ENCODE measurements around the gene SPATA31C1.

GRCh38 chr9:87890837-87891236 lies 26.9 kb upstream of the SPATA31C1 start:
- TF ChIP-seq, protein P1, sequence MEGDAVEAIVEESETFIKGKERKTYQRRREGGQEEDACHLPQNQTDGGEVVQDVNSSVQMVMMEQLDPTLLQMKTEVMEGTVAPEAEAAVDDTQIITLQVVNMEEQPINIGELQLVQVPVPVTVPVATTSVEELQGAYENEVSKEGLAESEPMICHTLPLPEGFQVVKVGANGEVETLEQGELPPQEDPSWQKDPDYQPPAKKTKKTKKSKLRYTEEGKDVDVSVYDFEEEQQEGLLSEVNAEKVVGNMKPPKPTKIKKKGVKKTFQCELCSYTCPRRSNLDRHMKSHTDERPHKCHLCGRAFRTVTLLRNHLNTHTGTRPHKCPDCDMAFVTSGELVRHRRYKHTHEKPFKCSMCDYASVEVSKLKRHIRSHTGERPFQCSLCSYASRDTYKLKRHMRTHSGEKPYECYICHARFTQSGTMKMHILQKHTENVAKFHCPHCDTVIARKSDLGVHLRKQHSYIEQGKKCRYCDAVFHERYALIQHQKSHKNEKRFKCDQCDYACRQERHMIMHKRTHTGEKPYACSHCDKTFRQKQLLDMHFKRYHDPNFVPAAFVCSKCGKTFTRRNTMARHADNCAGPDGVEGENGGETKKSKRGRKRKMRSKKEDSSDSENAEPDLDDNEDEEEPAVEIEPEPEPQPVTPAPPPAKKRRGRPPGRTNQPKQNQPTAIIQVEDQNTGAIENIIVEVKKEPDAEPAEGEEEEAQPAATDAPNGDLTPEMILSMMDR (IDR thresholded peaks at IDR 0.05), result no peak
- TF ChIP-seq EZH2 (IDR thresholded peaks at IDR 0.05; ENCODE audit: borderline replicate concordance, insufficient read depth, low read depth, low read length, poor library complexity, severe bottlenecking), result no peak
